HG03521 (cell line): ENCODE data around the gene CEP63.

Source experiments
- ATAC-seq: cut with Tn5 transposase; IDR thresholded peaks from one replicate; pipeline ENCODE4 v1.9.1; 2021; ENCODE audit warnings: mild to moderate bottlenecking, moderate library complexity; ENCODE audit not compliant: unreplicated experiment

Gene CEP63

GRCh38 chr3:134622806-134623365 lies 137.0 kb downstream of the CEP63 start:
- ATAC-seq: no peak

- no peak for ATAC-seq
Observed at GRCh38 chr3:134623615-134624245, 137.9 kb downstream of the CEP63 start.
